ENCODE results near the gene DIDO1. TPM values are rescaled to one million over a fixed set of nuclear protein-coding genes. Genes with fewer than 3 reads are reported as not detected.

Gene DIDO1
- total and polyA plus RNA-seq, 9 of the 15 experiments (the other 6 are each of a cell fraction or from before 2014, with no cell fraction given), result 4.4 to 46.8 (median 31.2) TPM

DNA sequence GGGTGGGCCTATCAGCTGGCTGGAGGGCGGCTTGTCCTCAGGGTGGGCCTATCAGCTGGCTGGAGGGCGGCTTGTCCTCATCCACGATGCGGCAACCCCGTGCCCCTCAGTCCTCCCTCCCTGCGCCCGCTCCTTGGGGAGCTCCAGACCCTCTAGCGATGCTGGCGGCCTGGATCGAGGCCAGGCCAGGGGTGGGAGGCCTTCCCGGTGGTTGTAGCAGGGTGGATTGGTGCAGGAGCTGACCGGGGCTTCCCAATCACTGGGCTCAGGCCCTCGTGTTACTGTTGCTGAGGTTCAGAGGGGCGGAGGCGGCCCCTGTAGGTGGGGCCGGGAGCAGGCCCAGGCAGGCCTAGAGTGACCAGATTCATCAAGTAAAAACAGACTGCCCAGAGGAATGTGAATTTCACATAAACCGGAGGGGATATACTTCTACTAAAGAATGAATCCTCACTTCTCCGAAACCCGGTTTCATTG, 35.0 kb upstream of the DIDO1 start:
- POLR2A ChIA-PET, result no interaction called here

More for the DNA sequence above, 35.0 kb upstream of the DIDO1 start:
- peaks cover 0 to 60% of the 10 kb centered on the region in 2 experiments; a peak in 2 of 5 replicates for H3K4me1 ChIP-seq (replicated peaks in 1 of 2; ENCODE audit: control insufficient read depth in 2 of 2, insufficient read depth in 2 of 2, low read length in 2 of 2)
- peaks cover 16% of the 10 kb centered on the region for H4K20me1 ChIP-seq (replicated peaks; ENCODE audit: control insufficient read depth, insufficient read depth, low read length)
- 26% methylated on average over 17 of the region's 19 CpGs for whole genome bisulfite sequencing (ENCODE audit: insufficient coverage, low coverage, missing lambda C conversion rate)
- no peak overlapping the region for H3K4me2 ChIP-seq (ENCODE audit: insufficient read depth, low read length)
- H3K9ac ChIP-seq (ENCODE audit: insufficient read depth in 1 of 2, low read depth in 2 of 2, low read length in 2 of 2), result 0 out of 4 replicates have a peak overlapping the region, but pooled peaks of 1 of the 2 experiments have one; percentile 9
- H3K79me2 ChIP-seq (ENCODE audit: control insufficient read depth, insufficient read depth, low read length), result no peaks in the 10 kb centered on the region
- ATAC-seq (peak; percentile 55), DNase-seq (ENCODE audit: extremely low read depth in 1 of 4, low spot score in 3 of 4) (peak in 3 of 4 experiments; percentile 34 to 48 (median 38)), FAIRE-seq (no peak)
- intact Hi-C loops (cut with micrococcal nuclease), result no loop called here
- 0 out of 2 replicates have a peak overlapping the region, but pooled peaks have one; percentile 38 for H2AFZ ChIP-seq (ENCODE audit: low read depth, low read length)
- H3K9me3 ChIP-seq (replicated peaks; ENCODE audit: control insufficient read depth, insufficient read depth, low read depth, low read length), result no peaks in the 10 kb centered on the region
- BruUV-seq (replicated peaks), result no TSS peak
- no peak overlapping the region for H3K27ac ChIP-seq (ENCODE audit: extremely low read depth, low read depth, low read length)
- H3K9me1 ChIP-seq (ENCODE audit: control insufficient read depth, insufficient read depth, low read length), result no peaks in the 10 kb centered on the region
- H3K27me3 ChIP-seq (ENCODE audit: control insufficient read depth in 2 of 2, insufficient read depth in 2 of 2, low read length in 2 of 2), result peaks cover 61 to 93% of the 10 kb centered on the region in 2 experiments
- CTCF ChIA-PET (ENCODE audit: low intra/inter-chr PET ratio), result no interaction called here
- H3K36me3 ChIP-seq (ENCODE audit: control insufficient read depth, insufficient read depth, low read length), result no peaks in the 10 kb centered on the region
- in situ Hi-C loops (cut with MboI), result no loop called here
- no peak overlapping the region for H3K4me3 ChIP-seq
- TF ChIP-seq, protein P1, sequence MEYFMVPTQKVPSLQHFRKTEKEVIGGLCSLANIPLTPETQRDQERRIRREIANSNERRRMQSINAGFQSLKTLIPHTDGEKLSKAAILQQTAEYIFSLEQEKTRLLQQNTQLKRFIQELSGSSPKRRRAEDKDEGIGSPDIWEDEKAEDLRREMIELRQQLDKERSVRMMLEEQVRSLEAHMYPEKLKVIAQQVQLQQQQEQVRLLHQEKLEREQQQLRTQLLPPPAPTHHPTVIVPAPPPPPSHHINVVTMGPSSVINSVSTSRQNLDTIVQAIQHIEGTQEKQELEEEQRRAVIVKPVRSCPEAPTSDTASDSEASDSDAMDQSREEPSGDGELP (CRISPR knock-in tag; IDR thresholded peaks at IDR 0.05; ENCODE audit: borderline replicate concordance), result peak; percentile 65; the same call in 1 of the 2 replicates
- TF ChIP-seq SNAPC5 (CRISPR knock-in tag; IDR thresholded peaks at IDR 0.05) (no peak), POLR2AphosphoS2 (IDR thresholded peaks at IDR 0.05; ENCODE audit: low read length) (no peak), PHTF2 (CRISPR knock-in tag; IDR thresholded peaks at IDR 0.05) (no peak), HDAC2 (IDR thresholded peaks at IDR 0.05) (no peak), ATF6 (CRISPR knock-in tag; IDR thresholded peaks at IDR 0.05) (no peak), NCOA1 (IDR thresholded peaks at IDR 0.05; ENCODE audit: low read depth) (no peak), ZFX (CRISPR knock-in tag; IDR thresholded peaks at IDR 0.05) (0 out of 2 replicates have a peak, but pooled peaks have one; percentile 30), ZKSCAN3 (CRISPR knock-in tag; IDR thresholded peaks at IDR 0.05) (no peak), TAF9B (IDR thresholded peaks at IDR 0.05; ENCODE audit: partially characterized antibody) (no peak)
- TF ChIP-seq, protein P2, sequence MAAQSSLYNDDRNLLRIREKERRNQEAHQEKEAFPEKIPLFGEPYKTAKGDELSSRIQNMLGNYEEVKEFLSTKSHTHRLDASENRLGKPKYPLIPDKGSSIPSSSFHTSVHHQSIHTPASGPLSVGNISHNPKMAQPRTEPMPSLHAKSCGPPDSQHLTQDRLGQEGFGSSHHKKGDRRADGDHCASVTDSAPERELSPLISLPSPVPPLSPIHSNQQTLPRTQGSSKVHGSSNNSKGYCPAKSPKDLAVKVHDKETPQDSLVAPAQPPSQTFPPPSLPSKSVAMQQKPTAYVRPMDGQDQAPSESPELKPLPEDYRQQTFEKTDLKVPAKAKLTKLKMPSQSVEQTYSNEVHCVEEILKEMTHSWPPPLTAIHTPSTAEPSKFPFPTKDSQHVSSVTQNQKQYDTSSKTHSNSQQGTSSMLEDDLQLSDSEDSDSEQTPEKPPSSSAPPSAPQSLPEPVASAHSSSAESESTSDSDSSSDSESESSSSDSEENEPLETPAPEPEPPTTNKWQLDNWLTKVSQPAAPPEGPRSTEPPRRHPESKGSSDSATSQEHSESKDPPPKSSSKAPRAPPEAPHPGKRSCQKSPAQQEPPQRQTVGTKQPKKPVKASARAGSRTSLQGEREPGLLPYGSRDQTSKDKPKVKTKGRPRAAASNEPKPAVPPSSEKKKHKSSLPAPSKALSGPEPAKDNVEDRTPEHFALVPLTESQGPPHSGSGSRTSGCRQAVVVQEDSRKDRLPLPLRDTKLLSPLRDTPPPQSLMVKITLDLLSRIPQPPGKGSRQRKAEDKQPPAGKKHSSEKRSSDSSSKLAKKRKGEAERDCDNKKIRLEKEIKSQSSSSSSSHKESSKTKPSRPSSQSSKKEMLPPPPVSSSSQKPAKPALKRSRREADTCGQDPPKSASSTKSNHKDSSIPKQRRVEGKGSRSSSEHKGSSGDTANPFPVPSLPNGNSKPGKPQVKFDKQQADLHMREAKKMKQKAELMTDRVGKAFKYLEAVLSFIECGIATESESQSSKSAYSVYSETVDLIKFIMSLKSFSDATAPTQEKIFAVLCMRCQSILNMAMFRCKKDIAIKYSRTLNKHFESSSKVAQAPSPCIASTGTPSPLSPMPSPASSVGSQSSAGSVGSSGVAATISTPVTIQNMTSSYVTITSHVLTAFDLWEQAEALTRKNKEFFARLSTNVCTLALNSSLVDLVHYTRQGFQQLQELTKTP (IDR thresholded peaks at IDR 0.05; ENCODE audit: low read depth in 1 of 2, partially characterized antibody in 2 of 2), result no peak

Data from K562 (cell line).